ENCODE results near the gene SEZ6L. TPM values are rescaled to one million over a fixed set of nuclear protein-coding genes. Genes with fewer than 3 reads are reported as not detected.

SEZ6L gene
- polyA plus RNA-seq, 1 donor (not counting 4 experiments of a cell fraction or from before 2014, with no cell fraction given) = not detected

DNA sequence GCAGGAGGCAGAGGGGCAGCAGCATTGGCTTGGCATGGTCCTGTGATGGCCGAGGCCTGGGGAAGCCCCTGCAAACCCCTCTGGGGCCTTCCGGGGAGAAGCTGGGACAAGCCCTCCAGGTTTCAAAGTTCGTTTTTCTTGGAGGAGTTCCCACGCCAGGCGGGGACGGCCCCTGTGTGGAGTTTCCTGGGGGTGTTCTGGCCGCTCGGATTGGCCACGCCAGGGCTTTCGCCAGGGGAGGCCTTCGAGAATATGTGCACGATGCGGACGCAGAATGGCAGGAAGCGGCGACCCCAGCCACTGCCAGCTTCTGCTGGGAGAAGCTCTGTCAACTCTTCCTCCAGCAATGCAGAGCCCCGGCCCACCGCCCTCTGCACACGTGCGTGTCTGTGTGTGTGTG is 157.5 kb downstream of the SEZ6L start:
- Histone ChIP-seq H3K79me2 (ENCODE audit: control insufficient read depth, insufficient read depth, low read length) (no peaks in the 10 kb centered on the region), H3K9ac (ENCODE audit: control insufficient read depth, extremely low read depth, insufficient read depth, low read length) (no peak overlapping the region), H3K4me2 (ENCODE audit: control insufficient read depth, extremely low read depth, insufficient read depth, low read depth, low read length) (no peak overlapping the region), H3K4me1 (ENCODE audit: control insufficient read depth, extremely low read depth, insufficient read depth, low read length) (peaks cover 15% of the 10 kb centered on the region), H3K4me3 (ENCODE audit: control insufficient read depth in 2 of 3, extremely low read depth in 1 of 3, insufficient read depth in 2 of 3, low read depth in 1 of 3, low read length in 3 of 3) (no peak overlapping the region), H2AFZ (ENCODE audit: control insufficient read depth, low read length) (no peak overlapping the region), H3K9me3 (ENCODE audit: control insufficient read depth, low read depth, low read length) (no peaks in the 10 kb centered on the region), H3K36me3 (ENCODE audit: control insufficient read depth in 2 of 2, extremely low read depth in 1 of 2, insufficient read depth in 2 of 2, low read length in 2 of 2) (no peaks in the 10 kb centered on the region), H3K27ac (ENCODE audit: control insufficient read depth, insufficient read depth, low read length) (no peak overlapping the region), H3K9me1 (ENCODE audit: control insufficient read depth, extremely low read depth, insufficient read depth, low read length) (no peaks in the 10 kb centered on the region), H4K20me1 (ENCODE audit: control insufficient read depth, extremely low read depth, insufficient read depth, low read length) (no peaks in the 10 kb centered on the region), H3K27me3 (ENCODE audit: control insufficient read depth, extremely low read depth, insufficient read depth, low read length) (peaks cover 3% of the 10 kb centered on the region)
- TF ChIP-seq, protein P1, sequence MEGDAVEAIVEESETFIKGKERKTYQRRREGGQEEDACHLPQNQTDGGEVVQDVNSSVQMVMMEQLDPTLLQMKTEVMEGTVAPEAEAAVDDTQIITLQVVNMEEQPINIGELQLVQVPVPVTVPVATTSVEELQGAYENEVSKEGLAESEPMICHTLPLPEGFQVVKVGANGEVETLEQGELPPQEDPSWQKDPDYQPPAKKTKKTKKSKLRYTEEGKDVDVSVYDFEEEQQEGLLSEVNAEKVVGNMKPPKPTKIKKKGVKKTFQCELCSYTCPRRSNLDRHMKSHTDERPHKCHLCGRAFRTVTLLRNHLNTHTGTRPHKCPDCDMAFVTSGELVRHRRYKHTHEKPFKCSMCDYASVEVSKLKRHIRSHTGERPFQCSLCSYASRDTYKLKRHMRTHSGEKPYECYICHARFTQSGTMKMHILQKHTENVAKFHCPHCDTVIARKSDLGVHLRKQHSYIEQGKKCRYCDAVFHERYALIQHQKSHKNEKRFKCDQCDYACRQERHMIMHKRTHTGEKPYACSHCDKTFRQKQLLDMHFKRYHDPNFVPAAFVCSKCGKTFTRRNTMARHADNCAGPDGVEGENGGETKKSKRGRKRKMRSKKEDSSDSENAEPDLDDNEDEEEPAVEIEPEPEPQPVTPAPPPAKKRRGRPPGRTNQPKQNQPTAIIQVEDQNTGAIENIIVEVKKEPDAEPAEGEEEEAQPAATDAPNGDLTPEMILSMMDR (optimal IDR thresholded peaks at IDR 0.05 in 1 of 3, IDR thresholded peaks at IDR 0.05 in 1 of 3, conservative IDR thresholded peaks at IDR 0.05 in 1 of 3; ENCODE audit: extremely low read depth in 1 of 3, insufficient read depth in 2 of 3, low read length in 3 of 3) = no peak
- TF ChIP-seq EZH2 (IDR thresholded peaks at IDR 0.05; ENCODE audit: low read length) = no peak
- FAIRE-seq (no peak), DNase-seq (ENCODE audit: low read depth, low spot score) (no peak)
- dilution Hi-C loops (cut with MboI; ENCODE audit: extremely low pct_ligation_motif_present, low sequenced_read_pairs) = no loop called here

DNA sequence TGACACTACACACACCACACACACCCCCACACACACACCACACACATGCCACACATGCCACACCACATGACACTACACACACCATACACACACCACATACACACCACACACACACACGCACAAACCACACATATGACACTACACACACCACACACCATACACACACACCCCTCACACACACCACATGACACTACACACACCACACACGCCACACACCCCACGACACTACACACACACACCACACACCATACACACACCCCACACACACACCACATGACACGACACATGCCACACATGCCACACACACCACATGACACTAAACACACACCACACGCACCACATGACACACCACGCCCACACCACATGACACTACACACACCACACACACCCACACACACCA is 158.0 kb downstream of the SEZ6L start:
- Histone ChIP-seq H3K36me3 (ENCODE audit: control insufficient read depth in 2 of 2, extremely low read depth in 1 of 2, insufficient read depth in 2 of 2, low read length in 2 of 2) (no peaks in the 10 kb centered on the region), H3K9me1 (ENCODE audit: control insufficient read depth, extremely low read depth, insufficient read depth, low read length) (no peaks in the 10 kb centered on the region), H3K79me2 (ENCODE audit: control insufficient read depth, insufficient read depth, low read length) (no peaks in the 10 kb centered on the region), H3K9ac (ENCODE audit: control insufficient read depth, extremely low read depth, insufficient read depth, low read length) (no peak overlapping the region), H3K4me3 (ENCODE audit: control insufficient read depth in 2 of 3, extremely low read depth in 1 of 3, insufficient read depth in 2 of 3, low read depth in 1 of 3, low read length in 3 of 3) (no peak overlapping the region), H2AFZ (ENCODE audit: control insufficient read depth, low read length) (no peak overlapping the region), H3K9me3 (ENCODE audit: control insufficient read depth, low read depth, low read length) (no peaks in the 10 kb centered on the region), H3K4me1 (ENCODE audit: control insufficient read depth, extremely low read depth, insufficient read depth, low read length) (peaks cover 11% of the 10 kb centered on the region), H3K4me2 (ENCODE audit: control insufficient read depth, extremely low read depth, insufficient read depth, low read depth, low read length) (no peak overlapping the region), H4K20me1 (ENCODE audit: control insufficient read depth, extremely low read depth, insufficient read depth, low read length) (no peaks in the 10 kb centered on the region), H3K27ac (ENCODE audit: control insufficient read depth, insufficient read depth, low read length) (no peak overlapping the region), H3K27me3 (ENCODE audit: control insufficient read depth, extremely low read depth, insufficient read depth, low read length) (peaks cover 3% of the 10 kb centered on the region)
- FAIRE-seq = no peak
- TF ChIP-seq, protein P1 (optimal IDR thresholded peaks at IDR 0.05 in 1 of 3, IDR thresholded peaks at IDR 0.05 in 1 of 3, conservative IDR thresholded peaks at IDR 0.05 in 1 of 3; ENCODE audit: extremely low read depth in 1 of 3, insufficient read depth in 2 of 3, low read length in 3 of 3) = no peak
- no peak for TF ChIP-seq EZH2 (IDR thresholded peaks at IDR 0.05; ENCODE audit: low read length)
- dilution Hi-C loops (cut with MboI; ENCODE audit: extremely low pct_ligation_motif_present, low sequenced_read_pairs) = no loop called here
- no peak for DNase-seq (ENCODE audit: low read depth, low spot score)
